Panc1 (cell line): ENCODE measurements around the gene LMNA. TPM values are rescaled to one million over a fixed set of nuclear protein-coding genes. Genes with fewer than 3 reads are reported as not detected.

Source experiments
- ATAC-seq: fragments of 200-7000 bp; cut with Tn5 transposase; 2 replicates; pipeline ENCODE4 v1.9.1; 2020; ENCODE audit warnings: mild to moderate bottlenecking, moderate library complexity
- BruUV-seq: library from RNA; stranded (reverse); fragments of 400-500 nt; replicated peaks from 2 replicates; lab custom pipeline; 2021; lab: Mats Ljungman, UMichigan
- CTCF ChIA-PET: fragments of 300-600 bp; sonication (Branson Sonifier 250); formaldehyde crosslinking; loops from one replicate; lab custom pipeline; 2022; ENCODE audit warnings: antibody characterized with exemption; lab: Charles Lee
- POLR2A ChIA-PET: fragments of 300-600 bp; sonication (Branson Sonifier 250); formaldehyde crosslinking; loops from one replicate; lab custom pipeline; 2022; ENCODE audit warnings: antibody characterized with exemption; lab: Charles Lee
- DNase-seq: peaks from one replicate; pipeline ENCODE4 v3.0.0-alpha.2; 2010; ENCODE audit warnings: low read depth, low spot score
- H3K27ac ChIP-seq: 2 replicates; pipeline ENCODE4 v1.5.1; 2011; ENCODE audit warnings: mild to moderate bottlenecking, low read length, inconsistent platforms
- H3K27me3 ChIP-seq: fragments of 200-500 bp; sonication (Bioruptor generic); 2 replicates; pipeline ENCODE4 v1.6.0; 2014; ENCODE audit warnings: low read length, inconsistent platforms; ENCODE audit not compliant: control insufficient read depth, insufficient read depth
- H3K36me3 ChIP-seq: fragments of 200-500 bp; sonication (Bioruptor generic); 2 replicates; pipeline ENCODE4 v1.5.1; 2014; ENCODE audit warnings: inconsistent platforms, mild to moderate bottlenecking, low read length, moderate library complexity; ENCODE audit not compliant: control insufficient read depth, insufficient read depth
- H3K4me1 ChIP-seq: 2 replicates; pipeline ENCODE4 v1.5.1; 2011; ENCODE audit warnings: inconsistent platforms, mild to moderate bottlenecking, low read length, moderate library complexity; ENCODE audit not compliant: control insufficient read depth, insufficient read depth
- H3K4me3 ChIP-seq, 2 experiments: 2 replicates each; pipeline ENCODE4 v1.5.1; 2011 to 2012; ENCODE audit warnings: low read depth in 2 of 2, low read length in 2 of 2, mild to moderate bottlenecking in 2 of 2, inconsistent platforms in 1 of 2, moderate library complexity in 1 of 2
- H3K9me3 ChIP-seq: fragments of 200-500 bp; sonication (Bioruptor generic); 2 replicates; pipeline ENCODE4 v1.5.1; 2014; ENCODE audit warnings: low read depth, mild to moderate bottlenecking, inconsistent platforms, low read length, moderate library complexity; ENCODE audit not compliant: control insufficient read depth, insufficient read depth
- CTCF ChIP-seq: fragments of 450-650 bp; IDR thresholded peaks from 2 replicates; pipeline ENCODE4 v1.5.1; 2017; ENCODE audit warnings: mild to moderate bottlenecking
- POLR2AphosphoS5 ChIP-seq: IDR thresholded peaks from 2 replicates; pipeline ENCODE4 v1.6.1; 2012; ENCODE audit warnings: mild to moderate bottlenecking, low read depth, low read length, moderate library complexity
- REST ChIP-seq, 2 experiments: IDR thresholded peaks; 2 replicates each; pipeline ENCODE4 v1.6.1; 2011 to 2012; ENCODE audit warnings: low read depth in 2 of 2, control low read depth in 1 of 2, low read length in 1 of 2, mild to moderate bottlenecking in 1 of 2, moderate library complexity in 1 of 2; ENCODE audit not compliant: insufficient read depth in 1 of 2
- SIN3A ChIP-seq: IDR thresholded peaks from 2 replicates; pipeline ENCODE4 v1.6.1; 2012; ENCODE audit warnings: low read depth, mild to moderate bottlenecking, low read length, moderate library complexity, borderline replicate concordance; ENCODE audit not compliant: insufficient read depth
- TCF7L2 ChIP-seq: IDR thresholded peaks from 2 replicates; pipeline ENCODE4 v1.6.1; 2011; ENCODE audit warnings: mild to moderate bottlenecking, low read depth, low read length, inconsistent platforms
- in situ Hi-C: cut with HindIII; loops from 2 replicates; pipeline ENCODE4 v1.10.0; 2016; ENCODE audit warnings: low sequenced_read_pairs, low pct_unique_long_range_greater_than_20kb
- intact Hi-C: fragments of 100-400 bp; cut with micrococcal nuclease; formaldehyde crosslinking; loops from one replicate; pipeline ENCODE4 v1.10.0; 2022; ENCODE audit not compliant: unreplicated experiment
- total RNA-seq: library from RNA; stranded (reverse); gene quantifications from one replicate; pipeline ENCODE4 v1.2.1, GENCODE V29; 2021; ENCODE audit not compliant: unreplicated experiment

Gene LMNA
- total RNA-seq, 1 experiment from 2014 or later: 691 TPM

- no peaks in the 10 kb centered on the region for H3K27me3 ChIP-seq
- CTCF ChIA-PET: interaction anchor here (1.2 kb wide), 2 partner anchors 30 to 45 kb away, joined by 3 to 6 read pairs; no protein-coding TSS in a partner anchor
- no peaks in the 10 kb centered on the region for H3K36me3 ChIP-seq
- H3K9me3 ChIP-seq: no peaks in the 10 kb centered on the region
- H3K27ac ChIP-seq: peak overlapping the region; percentile 26; the same call in 1 of the 2 replicates
- no peak overlapping the region for H3K4me3 ChIP-seq
- TF ChIP-seq POLR2AphosphoS5 (no peak), CTCF (no peak), SIN3A (no peak), TCF7L2 (no peak), REST (IDR thresholded peaks at IDR 0.05; ENCODE audit: insufficient read depth in 1 of 2, low read depth in 2 of 2, low read length in 1 of 2) (no peak)
- DNase-seq (no peak), ATAC-seq (no peak)
- H3K4me1 ChIP-seq: peaks cover 43% of the 10 kb centered on the region
- POLR2A ChIA-PET: interaction anchor here (0.6 to 1.1 kb wide), 2 partner anchors 13 to 94 kb away, joined by 3 read pairs; no protein-coding TSS in a partner anchor
- BruUV-seq: no TSS peak
- in situ Hi-C loops (no loop called here), intact Hi-C loops (no loop called here)
Measured at GRCh38 chr1:156100205-156100995, 14.1 kb upstream of the LMNA start.

GRCh38 chr1:156101880-156102279 is 12.6 kb upstream of the LMNA start:
- ChIA-PET POLR2A (interaction anchor here (0.5 to 0.6 kb wide), 2 partner anchors 71 to 124 kb away, joined by 3 read pairs; no protein-coding TSS in a partner anchor), CTCF (no interaction called here)
- Histone ChIP-seq H3K4me1 (peaks cover 43% of the 10 kb centered on the region), H3K36me3 (no peaks in the 10 kb centered on the region), H3K4me3 (no peak overlapping the region), H3K27ac (no peak overlapping the region), H3K9me3 (no peaks in the 10 kb centered on the region), H3K27me3 (no peaks in the 10 kb centered on the region)
- no TSS peak for BruUV-seq
- in situ Hi-C loops: no loop called here
- intact Hi-C loops: no loop called here
- no peak for DNase-seq
- no peak for TF ChIP-seq TCF7L2
- TF ChIP-seq SIN3A: no peak
- no peak for TF ChIP-seq REST (IDR thresholded peaks at IDR 0.05; ENCODE audit: insufficient read depth in 1 of 2, low read depth in 2 of 2, low read length in 1 of 2)
- TF ChIP-seq POLR2AphosphoS5: no peak
- TF ChIP-seq CTCF: no peak
- no peak for ATAC-seq
